SKM-1 (cell line): ENCODE measurements around the gene RNF220.

Experiments used
- DNase-seq: peaks from one replicate; lab custom pipeline; 2025; ENCODE audit not compliant: unreplicated experiment; lab: John Stamatoyannopoulos, UW

RNF220 gene

GRCh38 chr1:44431861-44432260, 26.8 kb downstream of the RNF220 start:
- DNase-seq = no peak

DNA sequence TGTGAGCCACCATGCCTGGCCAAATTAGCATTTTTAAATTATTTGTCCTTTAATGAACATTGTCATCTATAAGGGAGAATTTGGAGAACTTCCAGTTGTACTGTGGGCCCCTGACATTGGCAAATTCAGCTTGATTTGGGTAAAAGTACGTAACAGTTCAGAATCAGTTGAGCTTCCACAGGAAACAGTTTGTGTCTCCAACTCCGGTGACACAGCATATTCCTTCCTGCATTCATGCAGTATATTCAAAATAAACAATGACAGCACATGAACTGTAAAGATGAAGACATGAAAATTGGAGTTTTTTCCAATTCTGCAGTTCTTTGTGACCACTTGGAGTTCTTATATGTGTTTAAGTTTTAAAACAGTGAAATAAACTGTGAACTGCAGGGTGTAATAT, 28.2 kb downstream of the RNF220 start:
- no peak for DNase-seq

GRCh38 chr1:44436401-44437106, 31.5 kb downstream of the RNF220 start:
- DNase-seq = no peak

GRCh38 chr1:44437107-44437716, 32.2 kb downstream of the RNF220 start:
- DNase-seq = no peak

DNA sequence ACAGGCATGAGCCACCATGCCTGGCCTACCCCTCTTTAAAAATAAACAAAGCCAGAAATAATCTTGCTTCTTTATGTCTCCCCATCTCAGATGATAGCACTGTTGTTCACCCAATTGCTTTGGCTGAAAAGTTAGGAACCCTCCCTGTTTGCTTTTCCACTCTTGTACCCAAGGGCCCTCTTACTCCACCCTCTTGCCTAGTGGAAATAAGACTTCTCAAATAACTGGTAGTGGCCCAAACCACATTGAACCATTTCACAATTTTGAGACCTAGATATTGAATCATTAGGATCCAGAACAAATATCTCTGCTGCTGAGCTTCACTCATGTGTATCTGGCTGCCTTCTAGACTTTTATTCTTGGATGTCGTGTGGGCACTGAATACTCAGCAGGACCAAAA, 37.7 kb downstream of the RNF220 start:
- DNase-seq = no peak

DNA sequence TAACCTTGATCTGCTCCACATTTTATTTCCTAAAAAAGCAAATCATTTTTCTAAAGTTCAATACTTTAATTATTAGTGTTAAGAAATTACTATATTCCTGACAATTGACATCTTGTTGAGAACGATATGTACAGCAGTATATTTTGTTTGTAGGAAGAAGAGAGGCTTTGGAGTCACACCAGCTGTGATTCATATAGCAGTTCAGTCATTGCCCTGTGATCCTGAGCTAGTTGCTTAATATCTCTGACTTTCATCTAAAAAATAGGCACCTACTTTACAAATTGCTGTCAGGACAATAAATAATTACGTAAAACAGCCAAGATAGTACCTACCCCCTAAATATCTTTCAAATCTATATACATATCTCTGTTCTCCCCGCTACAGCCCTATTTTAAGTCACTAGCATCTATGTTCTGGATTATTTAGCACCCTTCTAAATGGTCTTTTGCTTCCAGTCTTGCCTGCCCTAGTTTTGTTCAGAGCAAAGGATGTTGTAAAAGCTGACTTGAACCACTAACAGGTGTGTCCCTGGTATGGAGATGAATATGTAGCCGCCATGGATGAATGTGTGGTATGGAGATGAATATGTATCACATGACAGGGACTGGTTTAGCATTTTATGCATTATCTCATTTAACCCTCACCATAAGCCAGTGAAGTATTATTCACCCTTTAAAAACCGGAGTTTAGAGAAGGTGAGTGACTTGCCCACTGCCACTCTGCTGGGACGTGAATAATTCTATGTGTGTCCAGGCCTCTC, 42.2 kb downstream of the RNF220 start:
- DNase-seq = no peak

- DNase-seq = no peak
These were observed 48.8 kb downstream of the RNF220 start for GRCh38 chr1:44453798-44454349.

DNA sequence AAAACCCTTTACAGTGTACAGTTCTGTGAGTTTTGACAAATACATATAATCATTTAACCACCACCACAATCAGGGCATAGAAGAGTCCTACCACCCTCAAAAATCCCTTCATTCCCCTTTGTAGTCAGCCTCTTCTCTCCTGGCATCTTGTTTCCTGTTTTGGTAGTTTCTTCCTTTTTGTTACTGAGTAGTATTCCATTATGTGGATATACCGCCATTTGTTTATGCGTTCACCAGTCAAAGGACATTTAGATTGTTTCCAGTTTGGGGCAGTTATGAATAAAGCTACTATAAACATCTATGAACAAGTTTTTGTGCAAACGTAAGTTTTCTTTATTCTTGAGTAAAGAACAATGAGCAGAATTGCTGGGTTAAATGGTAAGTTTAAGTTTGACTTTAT, 49.6 kb downstream of the RNF220 start:
- no peak for DNase-seq

GRCh38 chr1:44460107-44460882, 55.2 kb downstream of the RNF220 start:
- DNase-seq = peak; percentile 45

DNA sequence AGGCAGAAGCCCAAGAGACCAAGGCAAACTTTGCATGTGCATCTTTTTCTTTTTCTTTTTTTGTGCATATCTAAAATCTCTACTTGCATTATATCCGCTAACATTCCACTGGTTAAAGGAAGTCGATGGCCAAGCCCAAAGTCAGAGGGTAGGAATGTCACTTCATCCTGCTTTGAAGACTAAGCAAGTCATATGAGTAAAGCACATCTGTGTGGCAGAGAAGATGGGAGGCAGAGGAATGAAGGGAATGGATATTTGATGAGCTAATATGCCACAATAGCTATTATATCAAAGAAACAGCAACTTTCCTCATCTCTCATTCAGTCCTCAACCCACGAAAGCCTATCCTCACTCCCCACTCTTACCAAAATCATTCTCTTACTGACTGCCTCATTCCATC, 59.3 kb downstream of the RNF220 start:
- no peak for DNase-seq

GRCh38 chr1:44467566-44467965, 62.5 kb downstream of the RNF220 start:
- no peak for DNase-seq

DNA sequence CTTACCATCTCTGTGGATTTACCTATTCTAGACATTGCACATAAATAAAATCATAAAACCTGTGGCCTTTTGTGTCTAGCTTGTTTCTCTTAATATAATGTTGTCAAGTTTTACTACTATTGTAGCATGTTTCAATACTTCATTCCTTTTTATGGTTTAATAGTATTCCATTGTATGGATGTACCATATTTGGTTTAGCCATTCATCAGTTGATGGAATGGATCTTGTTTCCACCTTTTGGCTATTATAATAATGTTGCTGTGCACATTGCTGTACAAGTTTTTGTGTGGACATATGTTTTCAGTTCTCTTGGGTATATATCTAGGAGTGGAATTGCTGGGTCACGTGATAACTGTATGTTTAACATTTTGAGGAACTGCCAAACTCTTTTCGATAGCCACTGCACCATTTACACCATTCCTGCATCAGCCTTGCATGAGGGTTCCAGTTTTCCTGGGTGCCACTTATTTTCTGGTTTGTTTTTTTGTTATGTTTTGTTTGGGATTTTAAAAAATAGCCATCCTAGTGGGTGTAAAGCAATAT, 66.9 kb downstream of the RNF220 start:
- no peak for DNase-seq

DNA sequence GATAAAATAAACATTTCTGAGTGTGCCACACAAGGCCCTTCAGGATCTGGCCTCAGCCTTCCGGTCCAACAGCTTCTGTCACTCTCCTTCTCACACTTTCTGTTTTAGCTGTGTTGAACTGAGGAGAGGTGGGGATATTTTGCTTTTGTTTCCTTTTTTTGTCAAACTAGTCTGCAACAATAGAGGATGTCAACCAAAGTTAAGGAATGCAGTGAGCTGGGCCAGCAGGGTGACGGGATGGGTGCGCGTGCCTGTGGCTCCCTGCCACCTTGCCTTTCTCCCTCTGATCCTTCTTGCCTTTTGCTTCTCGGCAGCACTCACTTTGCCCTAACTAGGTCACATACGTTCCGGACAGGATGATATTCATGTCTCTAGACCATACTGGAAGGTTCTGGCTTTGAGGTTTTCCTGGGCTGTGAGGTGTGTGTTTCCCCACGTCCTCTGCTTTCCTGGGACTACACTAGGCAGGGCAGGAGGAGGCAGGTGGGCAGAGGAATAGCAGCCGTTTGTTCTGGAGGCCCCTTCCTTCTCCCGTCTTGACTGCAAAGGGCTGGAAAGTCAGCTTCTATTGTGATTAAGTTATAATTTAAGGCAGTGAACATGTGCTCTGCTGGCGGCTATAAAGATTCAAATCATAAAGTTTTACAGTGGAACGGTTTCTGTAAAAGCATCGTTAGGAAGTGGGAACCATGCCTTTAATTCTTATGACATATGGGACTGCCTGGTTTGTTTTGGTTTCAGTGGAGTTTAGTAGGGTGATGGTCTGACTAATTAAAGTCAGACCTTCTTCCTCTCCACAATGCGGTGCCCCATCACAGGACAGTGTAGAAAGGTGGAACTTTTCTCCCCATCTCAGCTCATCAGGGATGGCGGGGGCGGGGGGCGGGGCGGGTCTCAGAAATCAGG, 67.8 kb downstream of the RNF220 start:
- no peak for DNase-seq

GRCh38 chr1:44476891-44477290, 71.8 kb downstream of the RNF220 start:
- no peak for DNase-seq

GRCh38 chr1:44481701-44482100, 76.6 kb downstream of the RNF220 start:
- DNase-seq = no peak

- DNase-seq = no peak
These were observed 78.2 kb downstream of the RNF220 start for GRCh38 chr1:44483089-44483874.

DNA sequence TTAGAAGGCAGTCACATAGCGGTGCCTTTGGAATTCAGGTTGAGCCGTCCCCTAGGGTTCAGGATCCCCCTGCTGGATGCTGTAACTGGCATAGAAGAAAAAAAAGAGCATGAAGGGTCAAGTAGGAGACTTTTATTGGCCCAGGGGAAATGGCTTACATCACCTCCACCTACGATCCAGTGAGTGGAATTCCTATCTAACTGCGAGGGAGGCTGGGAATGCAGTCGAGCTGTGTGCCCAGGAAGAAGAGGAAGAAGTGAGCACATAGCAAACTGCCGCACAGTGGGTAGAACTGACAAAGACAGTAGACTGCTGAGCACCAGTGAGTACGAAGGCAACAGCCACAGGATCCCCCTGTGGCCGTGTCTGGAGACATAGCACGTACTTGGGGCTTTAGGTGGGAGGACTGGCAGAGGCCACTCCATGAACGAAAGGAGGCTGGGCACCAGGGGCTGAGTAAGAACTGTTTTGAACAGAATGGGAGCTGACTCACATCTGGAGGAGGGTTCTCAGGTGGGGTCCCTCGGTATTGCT, 79.2 kb downstream of the RNF220 start:
- DNase-seq = no peak

DNA sequence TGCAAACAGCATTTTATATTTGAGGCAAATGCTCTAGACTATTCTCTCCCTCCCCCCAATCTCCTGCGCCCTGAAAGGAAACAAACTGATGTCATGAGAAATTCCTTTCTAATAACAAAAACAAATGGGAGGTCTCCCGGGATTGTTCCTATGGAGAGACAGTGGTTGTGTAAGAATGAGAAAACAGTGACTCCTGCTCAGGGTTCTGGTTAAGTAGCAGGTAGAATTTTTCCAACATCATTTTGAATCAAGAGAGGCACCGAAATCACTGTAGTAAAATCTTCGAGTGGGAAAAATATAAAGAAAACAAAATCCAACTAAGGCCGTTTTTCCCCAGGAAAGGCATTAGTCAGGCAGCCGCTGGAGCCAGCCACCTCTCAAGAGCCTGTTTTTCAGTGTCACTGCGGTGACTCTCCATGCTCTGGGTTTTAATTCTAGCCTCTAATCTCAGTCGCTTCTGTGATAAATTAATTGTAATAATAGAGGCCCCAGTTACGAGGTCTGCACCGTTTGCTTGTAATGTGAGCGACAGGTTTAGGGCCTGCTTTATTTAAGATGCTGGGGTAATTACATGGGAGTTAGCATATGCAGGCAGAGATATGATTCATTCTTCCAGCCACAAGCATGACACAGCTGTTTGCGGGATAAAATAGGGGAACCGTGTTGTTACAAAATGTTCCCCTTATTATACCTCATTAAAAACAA, 80.3 kb downstream of the RNF220 start:
- peak; percentile 46 for DNase-seq
